Measurements from ENCODE around the gene DHRS12.
A peak's percentile ranks its signal among the peaks of the same experiment; 100 is the strongest.

DHRS12 gene

DNA sequence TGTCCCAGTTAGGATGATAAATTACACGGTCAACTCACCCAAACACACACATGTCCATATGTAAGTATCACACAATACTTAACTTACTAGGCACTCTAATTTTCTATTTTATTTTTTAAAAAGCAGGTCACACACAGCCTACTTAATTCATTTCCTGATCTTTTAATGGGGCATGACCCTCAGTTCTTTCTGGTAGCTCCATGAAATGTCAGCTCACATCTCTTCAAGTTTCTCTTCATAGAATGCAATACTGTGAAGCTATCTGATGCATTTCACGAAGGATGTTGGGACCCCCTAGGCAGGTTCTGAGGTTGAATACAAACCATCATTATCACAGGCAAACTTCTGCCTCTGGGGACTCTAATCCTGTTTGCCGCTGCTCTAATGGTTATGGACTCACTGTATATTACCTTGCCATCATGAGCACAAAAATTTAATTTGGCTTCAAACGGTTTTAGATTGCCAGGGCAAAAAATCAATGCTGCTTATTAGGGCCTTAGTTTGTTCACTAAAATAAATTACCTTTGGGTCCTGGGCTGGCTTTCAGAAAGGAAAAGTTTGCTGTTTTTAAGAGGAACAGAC, 16.1 kb upstream of the DHRS12 start:
- Histone ChIP-seq H3K4me1 (ENCODE audit: control insufficient read depth, low read depth, low read length) (peaks cover 8% of the 10 kb centered on the region), H2BK15ac (replicated peaks; ENCODE audit: low read depth) (no peak overlapping the region), H2BK5ac (ENCODE audit: low read length) (no peak overlapping the region), H3K27ac (ENCODE audit: low read depth, low read length) (no peak overlapping the region), H3K79me1 (ENCODE audit: low read length) (no peaks in the 10 kb centered on the region), H3K9ac (ENCODE audit: low read length) (no peak overlapping the region), H2AK5ac (ENCODE audit: low read length) (no peak overlapping the region), H2BK120ac (ENCODE audit: low read depth, low read length) (no peak overlapping the region), H4K5ac (ENCODE audit: low read length) (no peak overlapping the region), H3K4ac (ENCODE audit: low read depth, low read length) (no peak overlapping the region), H3K56ac (ENCODE audit: low read length) (no peak overlapping the region), H3K23ac (ENCODE audit: low read length) (no peak overlapping the region), H3K27me3 (ENCODE audit: insufficient read depth, low read length, poor library complexity) (no peaks in the 10 kb centered on the region), H3K18ac (ENCODE audit: low read length) (no peak overlapping the region), H3K4me2 (ENCODE audit: low read length) (no peak overlapping the region), H4K8ac (ENCODE audit: low read depth, low read length) (no peak overlapping the region), H3K4me3 (ENCODE audit: low read length) (no peak overlapping the region), H3K79me2 (ENCODE audit: control insufficient read depth, insufficient read depth, low read length) (no peaks in the 10 kb centered on the region), H3K36me3 (ENCODE audit: control insufficient read depth, insufficient read depth, low read length) (no peaks in the 10 kb centered on the region)
- peak; percentile 34 for DNase-seq
- no CpG with 5 or more reads among the region's 4 CpGs for WGBS (ENCODE audit: extremely low coverage, insufficient coverage, low lambda C conversion rate)

DNA sequence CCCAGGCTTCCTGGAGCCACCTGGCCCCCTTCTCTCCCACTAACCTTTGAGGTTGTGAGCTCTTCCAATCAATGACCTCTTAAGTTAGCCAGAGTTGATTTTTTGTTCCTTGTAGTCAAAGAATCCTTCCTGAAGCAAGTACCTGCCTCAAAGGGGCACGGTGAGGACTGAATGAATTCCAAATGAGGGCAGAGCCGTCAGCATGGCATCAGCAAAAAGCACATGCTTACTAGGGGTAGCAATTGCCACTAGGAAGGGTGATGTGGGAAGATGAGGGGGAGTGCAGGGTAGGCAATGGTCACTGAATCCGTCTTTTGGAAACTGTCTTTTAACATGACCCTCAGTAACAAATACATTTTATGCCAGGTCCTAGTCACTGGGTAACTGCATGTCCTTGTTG, 15.6 kb upstream of the DHRS12 start:
- WGBS (ENCODE audit: extremely low coverage, insufficient coverage, low lambda C conversion rate) = no CpG with 5 or more reads among the region's 3 CpGs
- no peaks in the 10 kb centered on the region for H3K36me3 ChIP-seq (ENCODE audit: control insufficient read depth, insufficient read depth, low read length)
- H3K79me1 ChIP-seq (ENCODE audit: low read length) = no peaks in the 10 kb centered on the region
- no peak overlapping the region for H3K4me3 ChIP-seq (ENCODE audit: low read length)
- H3K18ac ChIP-seq (ENCODE audit: low read length) = no peak overlapping the region
- no peak overlapping the region for H3K9ac ChIP-seq (ENCODE audit: low read length)
- no peak overlapping the region for H4K5ac ChIP-seq (ENCODE audit: low read length)
- H3K27ac ChIP-seq (ENCODE audit: low read depth, low read length) = no peak overlapping the region
- no peak overlapping the region for H3K4me2 ChIP-seq (ENCODE audit: low read length)
- H3K79me2 ChIP-seq (ENCODE audit: control insufficient read depth, insufficient read depth, low read length) = no peaks in the 10 kb centered on the region
- H4K8ac ChIP-seq (ENCODE audit: low read depth, low read length) = no peak overlapping the region
- H3K56ac ChIP-seq (ENCODE audit: low read length) = no peak overlapping the region
- H2BK5ac ChIP-seq (ENCODE audit: low read length) = no peak overlapping the region
- DNase-seq = no peak
- H2BK120ac ChIP-seq (ENCODE audit: low read depth, low read length) = no peak overlapping the region
- no peak overlapping the region for H3K4ac ChIP-seq (ENCODE audit: low read depth, low read length)
- H3K23ac ChIP-seq (ENCODE audit: low read length) = no peak overlapping the region
- H3K4me1 ChIP-seq (ENCODE audit: control insufficient read depth, low read depth, low read length) = peaks cover 6% of the 10 kb centered on the region
- no peak overlapping the region for H2AK5ac ChIP-seq (ENCODE audit: low read length)
- no peaks in the 10 kb centered on the region for H3K27me3 ChIP-seq (ENCODE audit: insufficient read depth, low read length, poor library complexity)
- H2BK15ac ChIP-seq (replicated peaks; ENCODE audit: low read depth) = no peak overlapping the region

DNA sequence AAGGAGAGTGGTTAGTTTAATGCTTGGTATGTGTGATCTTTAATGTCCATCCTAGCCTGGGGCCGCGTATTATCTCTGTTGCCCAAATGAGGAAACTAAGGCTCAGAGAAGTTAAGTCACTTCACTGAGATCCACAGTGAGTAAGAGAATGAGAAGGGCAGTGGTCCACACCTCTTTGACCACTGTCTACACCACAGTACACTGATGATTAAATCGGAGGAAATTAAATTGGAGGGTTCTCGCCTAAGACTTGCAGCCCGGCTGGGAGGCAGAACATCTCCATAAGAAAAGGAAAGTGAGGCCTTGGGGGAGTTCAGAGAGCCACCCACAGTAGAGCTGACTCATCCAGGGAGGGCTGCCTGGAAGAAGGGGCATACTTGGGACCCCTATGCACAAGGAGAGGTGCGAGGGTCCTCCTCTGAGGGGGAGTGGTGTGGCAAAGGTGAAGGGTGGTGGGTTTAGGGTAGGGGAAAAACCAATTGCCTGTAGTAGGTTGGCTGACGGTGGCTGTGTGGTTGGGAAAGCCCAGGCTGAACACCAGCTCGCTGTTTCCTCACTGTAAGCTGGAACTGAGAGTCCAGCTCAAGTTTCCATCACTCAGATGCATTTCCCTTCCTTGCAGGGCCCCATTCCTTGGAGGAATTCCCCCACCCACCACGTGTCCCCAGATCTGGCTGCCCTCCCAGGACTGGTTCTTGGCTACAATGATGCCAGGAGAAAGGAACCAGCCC, 15.0 kb upstream of the DHRS12 start:
- Histone ChIP-seq H3K23ac (ENCODE audit: low read length) (no peak overlapping the region), H3K4me2 (ENCODE audit: low read length) (no peak overlapping the region), H2BK15ac (replicated peaks; ENCODE audit: low read depth) (no peak overlapping the region), H3K4ac (ENCODE audit: low read depth, low read length) (no peak overlapping the region), H3K18ac (ENCODE audit: low read length) (no peak overlapping the region), H2BK120ac (ENCODE audit: low read depth, low read length) (no peak overlapping the region), H3K56ac (ENCODE audit: low read length) (no peak overlapping the region), H3K27ac (ENCODE audit: low read depth, low read length) (no peak overlapping the region), H3K27me3 (ENCODE audit: insufficient read depth, low read length, poor library complexity) (no peaks in the 10 kb centered on the region), H3K9ac (ENCODE audit: low read length) (no peak overlapping the region), H2AK5ac (ENCODE audit: low read length) (no peak overlapping the region), H2BK5ac (ENCODE audit: low read length) (no peak overlapping the region), H3K79me2 (ENCODE audit: control insufficient read depth, insufficient read depth, low read length) (no peaks in the 10 kb centered on the region), H3K4me1 (ENCODE audit: control insufficient read depth, low read depth, low read length) (peaks cover 6% of the 10 kb centered on the region), H3K36me3 (ENCODE audit: control insufficient read depth, insufficient read depth, low read length) (no peaks in the 10 kb centered on the region), H4K5ac (ENCODE audit: low read length) (no peak overlapping the region), H3K4me3 (ENCODE audit: low read length) (no peak overlapping the region), H3K79me1 (ENCODE audit: low read length) (no peaks in the 10 kb centered on the region), H4K8ac (ENCODE audit: low read depth, low read length) (no peak overlapping the region)
- no peak for DNase-seq
- no CpG with 5 or more reads among the region's 9 CpGs for WGBS (ENCODE audit: extremely low coverage, insufficient coverage, low lambda C conversion rate)

DNA sequence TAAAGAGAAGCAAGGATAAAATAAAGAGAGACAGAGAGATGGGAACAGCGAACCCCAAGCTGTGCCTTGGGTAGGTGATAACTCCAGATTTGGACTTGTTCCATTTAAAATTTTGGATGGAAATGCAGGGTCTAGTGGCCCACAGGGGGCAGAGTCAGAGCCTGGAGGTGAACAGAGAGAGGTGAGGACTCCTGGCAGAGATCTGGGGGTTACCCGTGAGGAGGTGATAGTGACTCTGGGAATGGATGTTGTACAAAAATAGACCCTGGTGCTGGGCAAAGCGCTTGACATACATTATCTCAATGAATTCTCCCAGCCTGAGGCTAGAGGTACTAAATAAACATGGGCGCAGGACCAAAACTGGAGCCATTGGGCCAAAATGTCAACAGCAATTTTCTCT, 14.3 kb upstream of the DHRS12 start:
- Histone ChIP-seq H3K36me3 (ENCODE audit: control insufficient read depth, insufficient read depth, low read length) (no peaks in the 10 kb centered on the region), H3K23ac (ENCODE audit: low read length) (no peak overlapping the region), H2BK15ac (replicated peaks; ENCODE audit: low read depth) (no peak overlapping the region), H2BK5ac (ENCODE audit: low read length) (no peak overlapping the region), H3K4me2 (ENCODE audit: low read length) (no peak overlapping the region), H3K79me1 (ENCODE audit: low read length) (no peaks in the 10 kb centered on the region), H3K4me3 (ENCODE audit: low read length) (no peak overlapping the region), H3K79me2 (ENCODE audit: control insufficient read depth, insufficient read depth, low read length) (no peaks in the 10 kb centered on the region), H3K27ac (ENCODE audit: low read depth, low read length) (no peak overlapping the region), H3K4me1 (ENCODE audit: control insufficient read depth, low read depth, low read length) (peaks cover 6% of the 10 kb centered on the region), H2AK5ac (ENCODE audit: low read length) (no peak overlapping the region), H2BK120ac (ENCODE audit: low read depth, low read length) (no peak overlapping the region), H4K8ac (ENCODE audit: low read depth, low read length) (no peak overlapping the region), H3K27me3 (ENCODE audit: insufficient read depth, low read length, poor library complexity) (no peaks in the 10 kb centered on the region), H3K56ac (ENCODE audit: low read length) (no peak overlapping the region), H3K4ac (ENCODE audit: low read depth, low read length) (no peak overlapping the region), H3K18ac (ENCODE audit: low read length) (no peak overlapping the region), H4K5ac (ENCODE audit: low read length) (no peak overlapping the region), H3K9ac (ENCODE audit: low read length) (no peak overlapping the region)
- WGBS (ENCODE audit: extremely low coverage, insufficient coverage, low lambda C conversion rate) = no CpG with 5 or more reads among the region's 4 CpGs
- no peak for DNase-seq

DNA sequence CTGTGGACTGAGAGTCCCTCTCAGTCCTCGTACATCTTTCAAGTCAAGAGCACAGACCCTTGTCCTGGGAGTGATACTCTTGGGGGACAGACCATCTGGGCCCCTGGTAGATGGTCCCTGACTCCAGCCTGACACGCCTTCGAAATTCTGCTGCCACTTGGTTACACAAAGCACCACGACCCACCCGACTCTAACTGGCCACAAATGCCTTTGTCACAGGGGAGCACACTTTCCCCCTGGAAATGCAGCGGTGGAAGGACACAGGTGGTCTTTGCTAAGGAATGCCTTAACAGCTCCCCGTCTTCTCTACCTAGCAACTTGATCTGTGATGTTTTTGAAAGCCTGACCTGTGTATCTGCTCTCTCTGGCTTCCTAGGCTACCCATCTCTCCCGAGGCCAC, 13.8 kb upstream of the DHRS12 start:
- H2BK15ac ChIP-seq (replicated peaks; ENCODE audit: low read depth) = no peak overlapping the region

More for the DNA sequence above, 13.8 kb upstream of the DHRS12 start:
- Histone ChIP-seq H3K23ac (ENCODE audit: low read length) (no peak overlapping the region), H3K79me1 (ENCODE audit: low read length) (no peaks in the 10 kb centered on the region), H3K56ac (ENCODE audit: low read length) (no peak overlapping the region), H3K27ac (ENCODE audit: low read depth, low read length) (no peak overlapping the region), H3K4me2 (ENCODE audit: low read length) (no peak overlapping the region), H3K4me1 (ENCODE audit: control insufficient read depth, low read depth, low read length) (peaks cover 6% of the 10 kb centered on the region), H3K4ac (ENCODE audit: low read depth, low read length) (no peak overlapping the region), H3K36me3 (ENCODE audit: control insufficient read depth, insufficient read depth, low read length) (no peaks in the 10 kb centered on the region), H3K79me2 (ENCODE audit: control insufficient read depth, insufficient read depth, low read length) (no peaks in the 10 kb centered on the region), H3K27me3 (ENCODE audit: insufficient read depth, low read length, poor library complexity) (no peaks in the 10 kb centered on the region), H3K18ac (ENCODE audit: low read length) (no peak overlapping the region), H2AK5ac (ENCODE audit: low read length) (no peak overlapping the region), H3K9ac (ENCODE audit: low read length) (no peak overlapping the region), H2BK120ac (ENCODE audit: low read depth, low read length) (no peak overlapping the region), H2BK5ac (ENCODE audit: low read length) (no peak overlapping the region), H3K4me3 (ENCODE audit: low read length) (no peak overlapping the region), H4K5ac (ENCODE audit: low read length) (no peak overlapping the region), H4K8ac (ENCODE audit: low read depth, low read length) (no peak overlapping the region)
- WGBS (ENCODE audit: extremely low coverage, insufficient coverage, low lambda C conversion rate) = no CpG with 5 or more reads among the region's 8 CpGs
- DNase-seq = no peak

Measured in mesendoderm (in vitro differentiated cells).